HEK293 (cell line): ENCODE data around the gene KLHL8.

Experiments
- ATF2 ChIP-seq: fragments of 450-650 bp; formaldehyde crosslinking; IDR thresholded peaks from 2 replicates; pipeline ENCODE4 v1.5.1; 2016; ENCODE audit warnings: missing biosample characterization, missing genetic modification characterization, low read depth
- BCL11A ChIP-seq: fragments of 450-650 bp; formaldehyde crosslinking; IDR thresholded peaks from 2 replicates; pipeline ENCODE4 v1.5.1; 2016; ENCODE audit warnings: low read depth, missing biosample characterization, missing genetic modification characterization
- CTCF ChIP-seq: fragments of 450-650 bp; formaldehyde crosslinking; IDR thresholded peaks from 2 replicates; pipeline ENCODE4 v1.5.1; 2016; ENCODE audit warnings: missing biosample characterization, missing genetic modification characterization
- GFI1B ChIP-seq: fragments of 450-650 bp; formaldehyde crosslinking; IDR thresholded peaks from 2 replicates; pipeline ENCODE4 v1.5.1; 2016; ENCODE audit warnings: missing biosample characterization, missing genetic modification characterization
- KLF16 ChIP-seq: fragments of 450-650 bp; formaldehyde crosslinking; IDR thresholded peaks from 2 replicates; pipeline ENCODE4 v1.5.1; 2017; ENCODE audit warnings: missing biosample characterization, missing genetic modification characterization
- MEIS1 ChIP-seq: sonication (generic); formaldehyde crosslinking; IDR thresholded peaks from 2 replicates; pipeline ENCODE4 v1.8.1; 2022; ENCODE audit warnings: missing genetic modification reagents, mild to moderate bottlenecking, borderline replicate concordance
- OSR2 ChIP-seq: fragments of 450-650 bp; formaldehyde crosslinking; IDR thresholded peaks from 2 replicates; pipeline ENCODE4 v1.5.1; 2016; ENCODE audit warnings: missing biosample characterization, missing genetic modification characterization
- YY1 ChIP-seq: fragments of 450-650 bp; formaldehyde crosslinking; IDR thresholded peaks from 2 replicates; pipeline ENCODE4 v1.5.1; 2018; ENCODE audit warnings: missing biosample characterization, missing genetic modification characterization
- ZBTB17 ChIP-seq: fragments of 450-650 bp; formaldehyde crosslinking; IDR thresholded peaks from 2 replicates; pipeline ENCODE4 v1.5.1; 2016; ENCODE audit warnings: missing biosample characterization, missing genetic modification characterization
- ZNF274 ChIP-seq, 2 experiments: fragments of 200-500 bp in 1 of 2; fragments of 450-650 bp in 1 of 2; sonication (Bioruptor generic) in 1 of 2; formaldehyde crosslinking in 1 of 2; IDR thresholded peaks; 2 replicates each; pipeline versions ENCODE4 v1.5.1 to v1.6.1; 2014 to 2016; ENCODE audit warnings: borderline replicate concordance in 1 of 2, inconsistent platforms in 1 of 2, low read length in 1 of 2, missing biosample characterization in 1 of 2, missing genetic modification characterization in 1 of 2
- ZNF354C ChIP-seq: fragments of 450-650 bp; formaldehyde crosslinking; IDR thresholded peaks from 2 replicates; pipeline ENCODE4 v1.5.1; 2016; ENCODE audit warnings: missing biosample characterization, missing genetic modification characterization, low read depth, borderline replicate concordance
- TF ChIP-seq, protein P1 (sequence below): fragments of 450-650 bp; formaldehyde crosslinking; IDR thresholded peaks from 2 replicates; pipeline ENCODE4 v1.5.1; 2016; ENCODE audit warnings: missing biosample characterization, missing genetic modification characterization, low read depth

DNA sequence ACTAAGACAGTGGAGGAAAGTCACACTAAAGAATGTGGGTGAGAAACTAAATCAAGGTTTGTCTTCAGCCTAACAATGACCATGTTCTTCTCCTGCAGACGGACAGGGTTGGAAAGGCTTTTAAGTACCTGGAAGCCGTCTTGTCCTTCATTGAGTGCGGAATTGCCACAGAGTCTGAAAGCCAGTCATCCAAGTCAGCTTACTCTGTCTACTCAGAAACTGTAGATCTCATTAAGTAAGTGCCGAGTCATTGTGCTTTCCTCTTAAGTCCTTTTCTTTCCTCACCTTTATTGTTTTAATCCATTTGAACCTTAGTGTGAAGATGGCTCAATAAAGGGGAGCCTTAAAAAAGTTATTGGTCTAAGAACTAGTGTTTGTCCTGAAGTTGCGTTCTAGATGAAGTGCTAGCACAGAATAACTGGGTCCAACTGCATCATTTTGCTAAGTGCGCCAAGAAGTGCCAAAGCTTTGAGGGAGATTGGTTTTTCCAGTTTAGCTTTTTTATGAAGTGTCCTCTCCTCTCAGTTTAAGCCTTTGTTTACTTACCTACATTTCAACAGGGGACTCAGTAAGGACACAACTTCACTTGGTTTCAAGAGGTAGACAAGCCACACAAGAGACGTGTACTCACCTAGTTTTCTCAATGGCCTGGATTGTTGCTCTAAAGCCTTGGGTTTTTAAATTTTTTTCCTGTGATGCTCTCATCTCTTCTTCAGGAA, 89.3 kb downstream of the KLHL8 start:
- TF ChIP-seq YY1 (tag by site-specific recombination) (no peak), OSR2 (no peak), MEIS1 (CRISPR knock-in tag) (no peak), CTCF (tag by site-specific recombination) (no peak), ZNF274 (IDR thresholded peaks at IDR 0.05; ENCODE audit: low read length) (no peak), ZNF274 (tag by site-specific recombination; IDR thresholded peaks at IDR 0.05; ENCODE audit: borderline replicate concordance) (no peak), ATF2 (no peak), KLF16 (tag by site-specific recombination) (no peak), ZBTB17 (tag by site-specific recombination) (no peak), GFI1B (no peak), BCL11A (tag by site-specific recombination) (no peak), ZNF354C (tag by site-specific recombination) (no peak)
- TF ChIP-seq, protein P1, sequence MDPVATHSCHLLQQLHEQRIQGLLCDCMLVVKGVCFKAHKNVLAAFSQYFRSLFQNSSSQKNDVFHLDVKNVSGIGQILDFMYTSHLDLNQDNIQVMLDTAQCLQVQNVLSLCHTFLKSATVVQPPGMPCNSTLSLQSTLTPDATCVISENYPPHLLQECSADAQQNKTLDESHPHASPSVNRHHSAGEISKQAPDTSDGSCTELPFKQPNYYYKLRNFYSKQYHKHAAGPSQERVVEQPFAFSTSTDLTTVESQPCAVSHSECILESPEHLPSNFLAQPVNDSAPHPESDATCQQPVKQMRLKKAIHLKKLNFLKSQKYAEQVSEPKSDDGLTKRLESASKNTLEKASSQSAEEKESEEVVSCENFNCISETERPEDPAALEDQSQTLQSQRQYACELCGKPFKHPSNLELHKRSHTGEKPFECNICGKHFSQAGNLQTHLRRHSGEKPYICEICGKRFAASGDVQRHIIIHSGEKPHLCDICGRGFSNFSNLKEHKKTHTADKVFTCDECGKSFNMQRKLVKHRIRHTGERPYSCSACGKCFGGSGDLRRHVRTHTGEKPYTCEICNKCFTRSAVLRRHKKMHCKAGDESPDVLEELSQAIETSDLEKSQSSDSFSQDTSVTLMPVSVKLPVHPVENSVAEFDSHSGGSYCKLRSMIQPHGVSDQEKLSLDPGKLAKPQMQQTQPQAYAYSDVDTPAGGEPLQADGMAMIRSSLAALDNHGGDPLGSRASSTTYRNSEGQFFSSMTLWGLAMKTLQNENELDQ (tag by site-specific recombination) = no peak
